ENCODE measurements around the gene BGN. TPM values are rescaled to one million over a fixed set of nuclear protein-coding genes. Genes with fewer than 3 reads are reported as not detected.

The BGN gene
- total RNA-seq, 1 experiment from 2014 or later: 0.33 TPM

GRCh38 chrX:153448556-153449367 is 46.0 kb upstream of the BGN start:
- no peaks in the 10 kb centered on the region for H3K36me3 ChIP-seq (ENCODE audit: low read depth)
- H3F3A ChIP-seq (ENCODE audit: insufficient read depth, low read depth): no peaks in the 10 kb centered on the region
- H3K4me3 ChIP-seq: no peak overlapping the region
- no TSS peak for BruUV-seq (replicated peaks)
- no peak overlapping the region for H2AFZ ChIP-seq
- no peak overlapping the region for H3K4me2 ChIP-seq
- intact Hi-C loops (cut with micrococcal nuclease; ENCODE audit: unreplicated experiment): no loop called here
- no peaks in the 10 kb centered on the region for H3K27me3 ChIP-seq (ENCODE audit: insufficient read depth, low read depth)
- POLR2A ChIA-PET (ENCODE audit: unreplicated experiment): interaction anchor here (0.7 kb wide), 1 partner anchor 680 kb away, joined by 3 read pairs; no protein-coding TSS in a partner anchor
- H3K27ac ChIP-seq: no peak overlapping the region
- H3K79me2 ChIP-seq (ENCODE audit: low read depth): no peaks in the 10 kb centered on the region
- CTCF ChIA-PET: no interaction called here
- no peaks in the 10 kb centered on the region for H4K20me1 ChIP-seq (ENCODE audit: insufficient read depth)
- no peaks in the 10 kb centered on the region for H3K9me2 ChIP-seq (ENCODE audit: insufficient read depth)
- TF ChIP-seq EZH2 (IDR thresholded peaks at IDR 0.05; ENCODE audit: low read depth) (no peak), CTCF (conservative IDR thresholded peaks at IDR 0.05) (no peak)
- no peaks in the 10 kb centered on the region for H3K9me3 ChIP-seq (ENCODE audit: insufficient read depth, low read depth)
- no peak for DNase-seq
- H3K4me1 ChIP-seq (replicated peaks; ENCODE audit: insufficient read depth): 0 out of 2 replicates have a peak, but pooled peaks cover under 1% of the 10 kb centered on the region

GRCh38 chrX:153449368-153450113 is 45.2 kb upstream of the BGN start:
- no peaks in the 10 kb centered on the region for H3K9me2 ChIP-seq (ENCODE audit: insufficient read depth)
- BruUV-seq (replicated peaks): no TSS peak
- CTCF ChIA-PET: no interaction called here

More at GRCh38 chrX:153449368-153450113, 45.2 kb upstream of the BGN start:
- no peaks in the 10 kb centered on the region for H4K20me1 ChIP-seq (ENCODE audit: insufficient read depth)
- H3K4me1 ChIP-seq (replicated peaks; ENCODE audit: insufficient read depth): no peaks in the 10 kb centered on the region
- TF ChIP-seq CTCF (conservative IDR thresholded peaks at IDR 0.05) (no peak), EZH2 (IDR thresholded peaks at IDR 0.05; ENCODE audit: low read depth) (no peak)
- no peaks in the 10 kb centered on the region for H3K27me3 ChIP-seq (ENCODE audit: insufficient read depth, low read depth)
- H3F3A ChIP-seq (ENCODE audit: insufficient read depth, low read depth): no peaks in the 10 kb centered on the region
- no peak for DNase-seq
- no peak overlapping the region for H3K4me2 ChIP-seq
- H3K27ac ChIP-seq: no peak overlapping the region
- H3K36me3 ChIP-seq (ENCODE audit: low read depth): no peaks in the 10 kb centered on the region
- intact Hi-C loops (cut with micrococcal nuclease; ENCODE audit: unreplicated experiment): no loop called here
- H3K9me3 ChIP-seq (ENCODE audit: insufficient read depth, low read depth): no peaks in the 10 kb centered on the region
- POLR2A ChIA-PET (ENCODE audit: unreplicated experiment): interaction anchor here (0.7 kb wide), 1 partner anchor 679 kb away, joined by 3 read pairs; no protein-coding TSS in a partner anchor
- no peak overlapping the region for H3K4me3 ChIP-seq
- no peaks in the 10 kb centered on the region for H3K79me2 ChIP-seq (ENCODE audit: low read depth)
- no peak overlapping the region for H2AFZ ChIP-seq
